HG03457 (cell line): ENCODE measurements around the gene C6orf120.
A peak's percentile ranks its signal among the peaks of the same experiment; 100 is the strongest.

Source experiments
- ATAC-seq: cut with Tn5 transposase; IDR thresholded peaks from one replicate; pipeline ENCODE4 v1.9.1; 2021; ENCODE audit warnings: moderate number of reproducible peaks; ENCODE audit not compliant: unreplicated experiment

Gene C6orf120

DNA sequence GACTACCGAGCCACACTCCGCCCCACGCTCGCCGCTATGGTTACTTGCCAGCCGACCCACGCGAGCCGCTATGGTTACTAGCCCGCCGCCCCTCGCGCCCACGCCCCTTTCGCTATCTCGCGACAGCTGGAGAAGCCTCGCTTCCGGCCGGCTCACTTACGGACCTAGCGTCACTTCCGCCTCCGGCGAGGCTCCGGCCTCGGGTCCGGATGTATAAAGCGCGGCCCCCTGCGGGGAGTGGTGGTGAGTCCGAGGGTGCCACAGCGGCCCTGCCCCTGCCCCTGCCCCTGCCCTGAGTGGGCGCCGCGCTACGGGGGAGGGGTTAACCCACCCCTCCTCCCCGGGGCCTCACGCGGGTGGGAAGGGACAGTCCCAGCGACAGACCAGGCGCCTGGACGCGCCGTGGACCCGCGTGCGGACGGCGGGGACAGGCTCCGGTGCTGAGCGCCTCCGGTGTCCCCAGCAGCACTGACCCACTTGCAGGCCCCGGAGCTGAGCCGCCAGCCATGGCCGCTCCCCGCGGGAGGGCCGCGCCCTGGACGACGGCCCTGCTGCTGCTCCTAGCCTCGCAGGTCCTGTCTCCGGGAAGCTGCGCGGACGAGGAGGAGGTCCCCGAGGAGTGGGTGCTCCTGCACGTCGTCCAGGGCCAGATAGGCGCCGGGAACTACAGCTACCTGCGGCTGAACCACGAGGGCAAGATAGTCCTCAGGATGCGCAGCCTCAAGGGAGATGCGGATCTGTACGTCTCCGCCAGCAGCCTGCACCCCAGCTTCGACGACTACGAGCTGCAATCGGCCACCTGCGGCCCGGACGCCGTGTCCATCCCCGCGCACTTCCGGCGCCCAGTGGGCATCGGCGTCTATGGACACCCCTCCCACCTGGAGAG is at the start of gene C6orf120, which contains the start of gene WDR27:
Gene C6orf120 (plus strand): TSS at position 173 of the 886 bp plus-strand sequence. CDS start 334 bp downstream, at position 507.
Gene WDR27 (minus strand): TSS at position 76 of the 886 bp plus-strand sequence. CDS start 13,024 bp downstream, outside the sequence.
- peak; percentile 97 for ATAC-seq

DNA sequence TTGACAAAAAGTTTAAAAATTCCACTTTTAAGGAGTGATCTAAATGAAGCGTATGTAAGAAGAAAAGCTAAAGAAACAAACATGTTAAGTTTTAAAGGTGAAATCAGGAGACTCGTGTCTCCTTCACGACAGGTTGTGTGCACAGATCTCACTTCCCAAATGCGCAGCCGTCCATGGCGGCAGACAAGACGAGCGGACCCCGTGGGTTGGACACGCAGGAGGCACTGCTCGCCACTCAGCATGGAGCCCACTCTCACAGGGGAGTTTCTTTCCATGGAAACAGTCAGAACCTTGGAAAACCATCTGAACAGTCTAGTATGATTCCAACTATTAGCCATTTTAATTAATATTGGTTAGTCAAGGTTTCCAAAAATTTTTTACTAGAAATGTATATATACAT is 49.0 kb upstream of the C6orf120 start:
- no peak for ATAC-seq

DNA sequence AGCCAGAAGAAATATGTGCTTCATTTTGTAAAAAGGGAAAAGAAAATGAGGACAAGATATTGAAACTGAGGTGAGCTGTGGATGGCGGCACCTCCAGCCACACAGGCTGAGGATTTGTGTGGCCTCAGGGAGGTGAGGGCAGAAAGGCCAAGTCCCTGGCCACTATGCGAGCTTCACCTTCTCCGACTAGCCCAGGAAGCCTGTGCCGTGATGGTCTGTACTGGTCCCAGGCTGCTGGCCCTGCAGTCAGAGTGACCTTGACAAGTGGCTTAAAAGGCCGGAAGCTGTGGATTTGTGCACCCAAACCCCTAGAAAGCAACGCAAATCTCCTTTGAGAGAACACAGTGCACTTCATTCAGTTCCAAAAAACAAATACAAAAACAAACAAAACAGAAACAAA is 48.2 kb upstream of the C6orf120 start:
- ATAC-seq, result no peak

DNA sequence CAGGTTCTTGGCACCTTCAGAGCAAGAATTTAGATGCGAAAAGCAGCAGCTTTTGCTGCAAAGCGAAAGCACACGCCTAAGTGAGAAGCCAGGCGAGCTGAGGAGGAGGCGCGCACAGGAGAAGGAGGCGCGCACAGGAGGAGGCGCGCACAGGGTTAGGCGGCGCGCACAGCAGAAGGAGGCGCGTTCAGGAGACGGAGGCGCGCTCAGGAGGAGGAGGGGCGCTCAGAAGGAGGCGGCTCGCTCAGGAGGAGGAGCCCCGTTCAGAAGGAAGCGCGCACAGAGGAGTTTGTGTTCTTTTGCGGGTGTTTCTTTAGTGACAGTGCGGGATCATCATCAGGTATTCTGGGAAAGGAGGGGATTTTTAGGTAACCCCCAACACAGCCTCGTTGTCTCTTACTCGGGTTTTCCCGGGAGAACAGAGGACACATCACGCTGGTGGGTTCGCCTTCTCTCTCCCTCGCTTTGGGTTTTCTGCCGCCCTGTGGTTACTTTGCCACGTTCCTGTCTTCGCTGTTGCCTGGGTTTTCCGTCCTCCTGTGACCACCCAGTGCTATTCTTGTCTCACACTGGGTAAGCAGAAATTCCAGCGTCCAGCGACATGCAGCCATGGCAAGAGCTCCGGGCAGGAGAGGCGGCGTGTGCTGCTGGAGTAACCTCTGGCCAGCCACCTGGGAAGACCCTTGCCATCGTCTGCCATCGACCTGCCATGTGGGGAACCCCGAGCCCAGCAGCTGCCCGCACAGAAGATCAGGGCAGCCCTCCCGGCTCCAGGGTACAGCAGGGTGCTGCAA is 47.1 kb upstream of the C6orf120 start:
- ATAC-seq, result no peak

DNA sequence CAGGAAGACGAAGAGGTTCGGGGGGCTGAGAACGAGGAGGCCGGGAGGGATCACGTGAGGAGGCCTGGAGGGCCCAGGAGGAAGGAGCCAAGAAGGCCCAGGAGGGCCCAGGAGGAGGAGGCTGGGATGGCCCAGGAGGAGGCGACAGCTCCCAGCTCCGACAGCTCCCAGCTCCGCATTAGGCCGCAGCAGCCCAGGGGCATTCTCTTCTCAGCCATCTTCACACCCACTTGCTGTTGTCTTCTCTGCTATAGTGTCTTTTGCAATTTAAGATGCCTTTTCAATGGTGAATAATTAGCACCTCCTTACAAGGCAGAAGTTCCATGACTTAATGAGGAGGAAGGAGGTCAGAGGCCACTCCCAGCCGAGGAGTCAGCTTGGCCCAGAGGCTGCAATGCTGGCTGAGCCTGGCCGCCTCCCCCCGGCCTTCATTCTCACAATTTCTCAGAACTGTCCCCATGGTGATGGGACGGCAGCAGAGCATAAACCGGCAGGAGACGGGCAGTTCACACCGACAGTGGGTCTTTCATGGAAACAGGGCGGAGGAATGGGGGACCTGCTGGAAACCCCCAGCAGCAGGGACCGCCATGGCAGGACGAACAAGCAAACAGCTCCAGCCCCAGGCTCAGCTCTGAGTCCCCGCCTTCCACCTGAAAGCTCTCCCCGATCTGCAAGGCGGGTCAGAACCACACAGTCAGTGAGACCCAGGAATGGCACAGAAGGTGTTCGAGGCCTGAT is 45.2 kb upstream of the C6orf120 start:
- ATAC-seq, result no peak

DNA sequence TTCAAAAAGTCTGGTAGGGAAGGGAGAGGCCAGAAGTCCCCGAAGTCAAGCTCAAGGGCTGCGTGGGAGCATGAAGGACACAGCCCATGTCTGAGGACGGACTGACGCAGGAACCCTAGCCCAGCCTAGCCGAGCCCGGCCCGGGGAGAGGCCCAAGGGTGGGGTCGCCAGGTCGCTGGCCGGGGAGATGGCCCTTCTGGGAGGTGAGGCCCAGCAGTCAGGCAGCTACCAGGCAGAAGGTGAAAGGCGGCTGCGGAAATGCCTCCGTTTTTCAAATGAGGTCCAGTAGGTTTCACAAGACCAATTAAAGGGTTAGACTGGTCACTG is 44.7 kb upstream of the C6orf120 start:
- no peak for ATAC-seq

DNA sequence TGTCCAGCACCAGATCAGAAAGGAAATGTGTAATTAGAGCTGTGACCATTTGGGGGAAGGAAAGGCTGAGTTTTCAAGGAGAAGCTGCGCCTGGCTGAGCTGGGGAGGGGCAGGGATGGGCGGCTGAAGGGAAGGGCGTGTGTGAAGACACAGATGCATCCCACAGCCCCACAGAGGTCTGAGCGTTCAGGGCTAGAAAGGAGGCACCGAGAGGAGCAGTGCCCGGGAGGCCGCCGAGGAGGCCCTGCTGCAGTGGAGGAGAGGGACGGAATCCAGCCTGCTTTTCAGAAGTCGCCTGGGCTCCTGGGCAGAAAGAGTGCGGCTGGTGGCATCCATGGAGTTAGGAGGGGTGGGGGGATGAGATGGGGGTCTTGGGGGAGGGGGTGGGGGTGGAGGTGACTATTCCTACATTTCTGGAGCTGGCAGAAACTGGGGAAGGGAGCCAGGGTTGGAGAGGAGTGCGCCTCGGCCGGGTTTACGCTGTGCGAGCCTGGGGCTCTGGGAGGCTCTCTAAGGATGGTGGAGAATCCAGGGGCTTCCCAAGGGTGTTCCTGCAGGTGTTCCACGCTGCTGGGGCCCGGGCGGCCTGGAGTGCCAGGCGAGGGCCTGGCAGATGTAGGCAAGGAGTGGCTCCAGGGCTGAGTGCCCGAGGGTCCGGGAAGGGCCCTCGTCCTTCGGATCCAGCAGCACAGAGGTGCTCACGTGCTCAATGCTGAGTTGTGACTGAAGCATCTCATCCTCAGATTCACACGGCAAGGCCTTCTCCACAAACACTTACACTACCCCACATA is 41.9 kb upstream of the C6orf120 start:
- ATAC-seq, result no peak

DNA sequence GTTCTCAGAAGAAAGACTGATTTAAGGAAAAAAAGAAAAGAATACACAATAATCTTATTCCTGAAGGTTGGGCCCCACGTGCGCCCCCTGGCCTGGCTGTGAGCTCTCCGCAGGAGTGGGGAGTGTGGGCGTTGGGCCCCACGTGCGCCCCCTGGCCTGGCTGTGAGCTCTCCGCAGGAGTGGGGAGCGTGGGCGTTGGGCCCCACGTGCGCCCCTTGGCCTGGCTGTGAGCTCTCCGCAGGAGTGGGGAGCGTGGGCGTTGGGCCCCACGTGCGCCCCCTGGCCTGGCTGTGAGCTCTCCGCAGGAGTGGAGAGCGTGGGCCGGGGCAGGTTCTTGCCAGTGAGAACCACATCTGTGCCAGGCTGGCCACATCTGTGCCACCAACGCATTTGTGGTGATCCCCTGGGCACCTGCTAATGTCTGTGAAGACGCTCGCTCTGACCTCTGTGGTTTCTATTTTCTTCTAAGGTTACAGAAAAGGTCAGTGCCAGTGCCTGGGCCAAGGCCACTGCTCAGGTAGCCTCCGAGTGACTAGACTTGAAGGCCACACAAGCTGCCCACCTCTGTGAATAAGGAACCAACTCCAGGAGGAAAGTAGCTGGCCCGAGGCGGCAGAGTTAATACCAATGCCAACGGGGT is 41.1 kb upstream of the C6orf120 start:
- no peak for ATAC-seq

DNA sequence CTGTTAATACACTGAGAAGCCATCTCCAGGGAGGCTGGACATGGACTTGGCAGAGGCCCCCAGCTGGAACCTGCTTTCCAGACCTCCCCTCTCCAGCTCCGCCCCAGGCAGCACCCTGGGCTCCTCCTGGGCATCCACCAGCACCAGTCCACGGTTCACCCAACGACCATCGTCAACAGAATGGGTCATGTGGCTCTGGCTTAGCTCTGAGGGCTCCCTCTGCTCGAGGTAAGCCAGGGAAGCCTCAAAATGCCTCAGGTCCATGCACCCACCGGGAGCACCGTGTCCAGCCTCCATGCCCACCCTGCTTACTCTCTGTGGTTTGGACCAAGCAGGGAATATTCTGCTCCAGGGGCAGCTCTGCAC is 40.6 kb upstream of the C6orf120 start:
- ATAC-seq, result no peak

DNA sequence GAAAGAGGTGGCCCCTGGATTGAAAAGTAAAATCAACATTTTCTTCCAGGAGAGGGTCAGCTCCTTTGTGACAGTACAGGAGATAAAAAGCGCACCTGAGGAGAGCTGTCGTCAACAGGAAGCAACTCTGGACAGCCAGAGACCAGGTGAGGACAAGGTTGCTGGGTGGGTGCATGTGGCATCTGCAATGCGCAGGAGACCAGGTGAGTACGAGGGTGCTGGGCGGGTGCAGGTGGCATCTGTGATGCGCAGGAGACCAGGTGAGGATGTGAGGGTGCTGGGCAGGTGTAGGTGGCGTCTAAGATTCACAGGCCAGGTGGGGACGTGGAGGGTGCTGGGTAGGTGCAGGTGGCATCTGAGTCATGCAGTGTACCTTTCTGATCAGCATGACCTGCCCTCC is 38.5 kb upstream of the C6orf120 start:
- ATAC-seq, result no peak

DNA sequence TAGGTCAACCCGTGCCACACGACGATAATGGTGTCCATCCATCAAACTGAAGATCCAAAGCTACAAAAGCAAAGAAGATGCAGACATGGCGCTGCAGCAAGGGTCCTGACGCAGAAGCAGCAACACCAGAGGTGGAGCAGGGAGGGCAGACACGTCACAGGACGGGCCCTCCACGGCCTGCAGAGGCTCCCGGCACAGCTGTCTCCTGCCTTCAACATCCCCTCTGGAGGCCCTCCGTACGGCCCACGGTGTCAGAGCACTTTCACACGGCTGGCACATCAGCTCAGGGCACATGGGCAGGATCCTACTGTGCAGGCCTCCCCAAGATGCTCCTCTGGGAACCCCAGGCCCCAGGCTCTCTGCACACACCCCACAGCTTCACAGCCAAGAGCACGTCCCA is 37.7 kb upstream of the C6orf120 start:
- no peak for ATAC-seq

DNA sequence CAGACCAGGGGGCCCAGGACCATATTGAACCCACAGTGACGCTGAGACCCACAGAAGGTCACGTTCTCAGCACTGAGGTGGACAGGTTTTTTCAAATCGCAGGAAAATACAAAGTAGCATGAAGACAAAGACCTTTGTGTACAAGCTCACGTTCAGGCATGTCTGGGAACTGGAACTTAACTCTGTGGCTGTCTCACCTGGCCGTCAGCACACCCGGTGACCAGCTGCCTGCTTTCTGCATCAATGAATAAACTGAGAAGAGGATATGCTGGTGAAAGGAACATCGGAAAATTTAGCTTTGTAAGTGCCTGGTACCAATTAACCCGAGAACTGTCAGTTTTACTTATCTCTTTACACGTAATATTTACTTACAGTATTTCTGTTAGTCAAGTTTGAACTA is 36.6 kb upstream of the C6orf120 start:
- ATAC-seq, result no peak

DNA sequence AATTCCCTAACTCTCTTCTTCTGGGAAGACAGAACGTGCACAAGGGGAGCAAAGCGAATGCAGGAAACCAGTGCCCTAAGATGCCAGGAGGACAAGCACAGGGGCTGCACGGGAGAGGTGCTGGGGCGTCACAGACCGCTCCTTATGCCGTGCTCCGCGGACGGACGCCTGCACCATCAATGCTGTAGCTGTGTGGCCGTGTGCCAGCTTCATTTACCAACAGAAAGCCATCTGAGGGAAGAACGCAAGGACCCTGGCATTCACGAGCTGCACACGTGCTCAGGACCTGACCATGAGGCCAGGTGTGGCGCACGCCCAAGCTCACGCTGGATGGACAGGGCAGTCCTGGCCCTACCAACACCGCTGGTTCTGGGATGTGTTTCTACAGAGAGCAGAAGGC is 35.5 kb upstream of the C6orf120 start:
- ATAC-seq, result no peak

DNA sequence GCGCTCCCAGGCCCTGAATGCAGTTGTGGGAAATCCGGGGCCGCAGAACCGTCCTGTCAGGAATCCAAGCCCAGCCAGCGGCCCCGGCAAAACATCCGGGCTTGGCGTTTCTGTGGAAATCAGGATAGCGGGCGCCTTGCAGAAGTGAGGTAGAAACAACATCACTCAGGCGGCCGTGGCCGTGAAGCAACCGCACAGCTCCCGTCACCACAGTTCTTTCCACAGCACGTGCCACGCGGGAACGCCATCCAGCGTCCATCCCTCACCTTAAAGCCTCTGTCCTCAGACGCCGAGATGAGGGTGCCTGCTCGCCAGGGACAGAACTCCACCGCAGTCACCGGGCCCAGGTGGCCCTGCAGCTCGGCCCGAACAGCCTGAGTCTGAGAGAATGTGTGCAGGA is 34.2 kb upstream of the C6orf120 start:
- no peak for ATAC-seq

DNA sequence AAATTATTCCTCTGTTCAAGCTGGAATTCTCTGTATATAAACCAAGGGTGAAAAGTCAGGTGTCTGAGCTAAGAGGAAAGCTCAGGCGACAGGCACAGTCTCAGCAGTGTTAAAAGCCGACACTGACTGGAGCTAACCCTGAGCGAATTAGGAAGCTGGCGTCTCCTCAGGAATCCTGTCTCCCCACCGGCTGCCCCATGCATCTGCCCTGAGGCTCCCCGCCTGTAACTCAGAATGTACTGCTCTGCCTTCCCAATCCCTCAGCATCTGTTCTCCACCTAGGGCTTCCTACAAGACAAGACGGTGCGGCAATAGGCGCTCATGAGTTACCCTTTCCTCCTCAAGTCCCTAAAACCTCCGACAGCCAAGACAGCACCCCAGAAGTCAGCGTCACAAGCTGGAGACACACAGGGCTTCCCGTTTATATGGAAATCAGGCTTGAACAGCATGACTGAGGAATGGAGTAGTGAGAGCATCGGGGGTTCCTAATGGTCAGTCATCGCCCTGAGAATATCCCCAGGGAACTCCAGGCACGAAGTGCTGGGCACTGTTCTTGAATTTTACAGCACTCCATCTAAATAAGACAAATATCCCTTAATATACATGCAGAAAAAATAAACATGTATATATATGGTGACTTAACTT is 33.6 kb upstream of the C6orf120 start:
- ATAC-seq, result no peak

DNA sequence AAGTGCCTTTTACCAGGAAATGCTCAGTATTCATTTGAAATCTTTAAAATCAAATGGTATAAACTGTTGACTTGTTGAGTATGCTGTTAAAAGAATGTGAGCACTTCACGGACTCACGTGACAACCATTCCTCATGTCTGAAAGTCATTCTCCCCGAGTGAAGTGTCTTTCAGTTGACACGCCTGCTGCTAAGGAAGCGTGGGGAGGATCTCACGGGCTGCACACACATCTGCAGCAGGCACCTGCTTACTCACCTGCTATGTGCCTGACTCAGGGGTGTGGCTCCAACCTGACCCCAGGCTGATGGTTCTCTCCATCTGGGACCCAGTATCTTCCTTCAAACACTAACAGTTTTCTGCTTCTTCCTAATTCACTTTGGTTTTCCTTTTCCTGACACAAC is 32.8 kb upstream of the C6orf120 start:
- ATAC-seq, result no peak

DNA sequence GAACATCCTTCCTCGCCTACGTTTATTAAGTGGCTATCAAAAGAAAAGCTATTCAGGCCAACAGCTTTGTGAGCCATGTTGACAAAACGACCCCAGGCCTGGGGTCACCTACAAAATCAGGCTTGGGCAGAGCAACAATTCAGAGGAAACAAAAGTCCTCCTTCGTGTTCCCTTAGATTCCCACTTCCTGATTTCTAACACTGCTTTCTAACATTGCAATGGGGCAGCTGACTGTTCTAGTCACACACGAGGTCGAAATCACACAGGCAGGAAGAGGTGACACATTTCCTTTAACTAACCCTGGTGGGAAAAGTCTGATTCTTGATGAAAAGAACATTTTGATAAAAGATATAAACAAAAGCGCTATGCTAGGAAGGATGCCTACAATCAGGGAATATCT is 32.0 kb upstream of the C6orf120 start:
- ATAC-seq, result no peak

DNA sequence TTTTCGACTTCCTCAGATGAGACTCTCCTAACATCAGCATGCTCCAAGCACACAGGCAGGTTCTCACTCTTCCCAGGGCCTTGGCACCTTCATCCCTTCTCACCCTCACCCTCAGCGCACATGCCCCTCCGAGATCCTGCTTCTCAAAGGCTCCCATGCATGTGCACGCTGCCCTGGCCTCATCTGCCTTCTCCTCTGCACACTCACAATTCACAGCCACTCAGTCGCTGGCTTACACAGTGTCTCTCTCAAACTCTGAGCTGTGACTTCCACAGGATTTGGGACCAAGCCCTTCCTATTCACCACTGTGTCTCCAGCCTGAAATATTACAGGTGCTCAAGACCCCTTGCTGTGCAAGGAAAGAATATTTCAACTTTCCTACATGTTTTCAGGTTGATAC is 30.4 kb upstream of the C6orf120 start:
- ATAC-seq, result no peak

DNA sequence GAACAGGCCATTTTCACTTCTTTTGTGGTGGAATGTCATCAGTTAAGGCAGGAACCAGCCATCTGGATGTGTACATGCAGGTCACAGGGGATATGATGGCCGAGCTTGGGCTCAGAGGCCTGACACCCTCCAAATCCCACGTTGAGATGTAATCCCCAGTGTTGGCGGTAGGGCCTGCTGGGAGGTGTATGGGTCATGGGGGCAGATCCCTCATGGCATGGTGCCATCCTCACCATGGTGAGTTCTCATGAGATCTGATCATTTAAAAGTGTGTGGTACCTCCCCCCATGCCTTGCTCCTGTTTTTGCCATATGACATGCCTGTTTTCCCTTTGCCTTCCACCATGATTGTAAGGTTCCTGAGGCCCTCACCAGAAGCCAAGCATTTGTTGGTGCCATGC is 26.9 kb upstream of the C6orf120 start:
- ATAC-seq, result no peak

DNA sequence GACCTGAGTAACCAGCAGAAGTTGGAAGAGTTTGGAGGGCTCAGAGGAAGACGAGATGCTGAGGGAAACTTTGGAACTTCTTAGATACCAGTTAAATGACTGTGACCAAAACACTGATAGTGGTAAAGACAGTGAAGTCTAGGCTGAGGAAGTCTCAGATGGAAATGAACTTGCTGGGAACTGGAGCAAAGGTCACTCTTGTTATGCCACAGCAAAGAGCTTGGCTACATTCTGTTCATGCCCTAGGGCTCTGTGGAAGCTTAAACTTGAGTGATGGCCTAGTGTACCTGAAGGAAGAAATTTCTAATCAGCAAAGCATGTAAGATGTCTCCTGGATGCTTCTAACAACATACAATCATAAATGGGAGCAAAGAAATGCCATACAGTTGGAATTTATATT is 24.8 kb upstream of the C6orf120 start:
- ATAC-seq, result no peak
